HepG2 (cell line): ENCODE data around the gene QRICH2. TPM values are rescaled to one million over a fixed set of nuclear protein-coding genes. Genes with fewer than 3 reads are reported as not detected.
A peak's percentile ranks its signal among the peaks of the same experiment; 100 is the strongest.

Source experiments
- ARNT ChIP-seq: fragments of 450-650 bp; IDR thresholded peaks from 2 replicates; pipeline ENCODE4 v1.6.1; 2017
- ATF5 ChIP-seq: sonication (generic); formaldehyde crosslinking; IDR thresholded peaks from 2 replicates; pipeline ENCODE4 v1.4.0; 2020; ENCODE audit warnings: mild to moderate bottlenecking, low read depth, missing genetic modification reagents
- CENPT ChIP-seq: sonication (generic); formaldehyde crosslinking; IDR thresholded peaks from 2 replicates; pipeline ENCODE4 v1.8.0; 2022; ENCODE audit warnings: low read depth, mild to moderate bottlenecking, moderate library complexity, missing genetic modification reagents
- DNMT3B ChIP-seq: conservative IDR thresholded peaks from 2 replicates; pipeline ENCODE4 v1.6.1; 2016; ENCODE audit warnings: missing biosample characterization, control low read depth
- GPN1 ChIP-seq: sonication (generic); formaldehyde crosslinking; IDR thresholded peaks from 2 replicates; pipeline ENCODE4 v1.5.1; 2020; ENCODE audit warnings: missing genetic modification reagents, borderline replicate concordance
- GZF1 ChIP-seq: sonication (generic); formaldehyde crosslinking; IDR thresholded peaks from 2 replicates; pipeline ENCODE4 v1.5.1; 2020; ENCODE audit warnings: mild to moderate bottlenecking, missing genetic modification reagents
- MAFK ChIP-seq, 2 experiments: IDR thresholded peaks in 1 of 2; conservative IDR thresholded peaks in 1 of 2; 2 replicates each; pipeline ENCODE4 v1.6.1; 2011; ENCODE audit warnings: improper control_type of control experiment in 2 of 2, low read length in 2 of 2
- MED1 ChIP-seq: sonication (generic); formaldehyde crosslinking; IDR thresholded peaks from 2 replicates; pipeline ENCODE4 v1.4.0; 2020; ENCODE audit warnings: missing genetic modification reagents
- MTA3 ChIP-seq: sonication (generic); formaldehyde crosslinking; IDR thresholded peaks from 2 replicates; pipeline ENCODE4 v1.4.0; 2020; ENCODE audit warnings: missing genetic modification reagents
- PLRG1 ChIP-seq: fragments of 450-650 bp; conservative IDR thresholded peaks from 2 replicates; pipeline ENCODE4 v1.6.1; 2016
- PRDM10 ChIP-seq: sonication (generic); formaldehyde crosslinking; IDR thresholded peaks from 2 replicates; pipeline ENCODE4 v1.4.0; 2020; ENCODE audit warnings: low read depth, missing genetic modification reagents
- RBFOX2 ChIP-seq: fragments of 200-400 bp; formaldehyde crosslinking; IDR thresholded peaks from 2 replicates; pipeline ENCODE4 v1.6.1; 2017; ENCODE audit warnings: low read depth, mild to moderate bottlenecking, low read length
- RFXAP ChIP-seq: sonication (generic); formaldehyde crosslinking; IDR thresholded peaks from 2 replicates; pipeline ENCODE4 v1.4.0; 2020; ENCODE audit warnings: missing genetic modification reagents, borderline replicate concordance
- RNF2 ChIP-seq: fragments of 450-650 bp; conservative IDR thresholded peaks from 2 replicates; pipeline ENCODE4 v1.6.1; 2016; ENCODE audit warnings: low read depth
- SP4 ChIP-seq: sonication (generic); formaldehyde crosslinking; IDR thresholded peaks from 2 replicates; pipeline ENCODE4 v1.8.1; 2023; ENCODE audit warnings: mild to moderate bottlenecking, missing genetic modification reagents
- SP5 ChIP-seq: IDR thresholded peaks from 2 replicates; pipeline ENCODE4 v1.6.1; 2016; ENCODE audit warnings: low read depth, borderline replicate concordance
- SRY ChIP-seq: sonication (generic); formaldehyde crosslinking; IDR thresholded peaks from 2 replicates; pipeline ENCODE4 v1.8.0; 2022; ENCODE audit warnings: mild to moderate bottlenecking, missing genetic modification reagents
- TCF7L2 ChIP-seq: IDR thresholded peaks from 2 replicates; pipeline ENCODE4 v1.6.1; 2011; ENCODE audit warnings: mild to moderate bottlenecking, low read depth, low read length, moderate library complexity
- TEAD3 ChIP-seq: optimal IDR thresholded peaks from 2 replicates; pipeline ENCODE3; 2016; ENCODE audit warnings: borderline replicate concordance
- TFAP4 ChIP-seq: sonication (generic); IDR thresholded peaks from 2 replicates; pipeline ENCODE4 v1.6.1; 2016; ENCODE audit warnings: low read depth, borderline replicate concordance
- ZNF382 ChIP-seq: sonication (generic); formaldehyde crosslinking; IDR thresholded peaks from 2 replicates; pipeline ENCODE4 v1.5.0; 2020; ENCODE audit warnings: missing genetic modification reagents, mild to moderate bottlenecking, borderline replicate concordance
- ZNF431 ChIP-seq: sonication (generic); formaldehyde crosslinking; IDR thresholded peaks from 2 replicates; pipeline ENCODE4 v1.9.0; 2022; ENCODE audit warnings: missing genetic modification reagents, low read depth, mild to moderate bottlenecking, borderline replicate concordance
- ZNF451 ChIP-seq: sonication (generic); formaldehyde crosslinking; IDR thresholded peaks from 2 replicates; pipeline ENCODE4 v1.5.0; 2020; ENCODE audit warnings: mild to moderate bottlenecking, missing genetic modification reagents
- ZNF589 ChIP-seq: sonication (generic); formaldehyde crosslinking; conservative IDR thresholded peaks from 2 replicates; pipeline ENCODE4 v1.8.0; 2022; ENCODE audit warnings: mild to moderate bottlenecking, moderate library complexity, missing genetic modification reagents
- ZNF790 ChIP-seq: sonication (generic); formaldehyde crosslinking; IDR thresholded peaks from 2 replicates; pipeline ENCODE4 v1.8.0; 2022; ENCODE audit warnings: missing genetic modification reagents, mild to moderate bottlenecking, borderline replicate concordance
- polyA plus RNA-seq, 8 experiments: library from polyadenylated mRNA; depleted of rRNA in 3 of 8; stranded (reverse) in 7 of 8; unstranded in 1 of 8; fragments of >200 nt; fragmentation: Illumina TruSeq in 4 of 8; extraction: Trizol in 4 of 8; gene quantifications; 2 replicates each; pipeline versions ENCODE4 v1.2.1 to v1.2.3, GENCODE V29; 2011 to 2016; ENCODE audit warnings: low read depth in 4 of 8, missing spikeins in 1 of 8, mixed read lengths in 1 of 8; ENCODE audit not compliant: insufficient read depth in 1 of 8
- total RNA-seq, 5 experiments: library from RNA; depleted of rRNA; stranded (reverse); fragments of >200 nt; fragmentation: Illumina TruSeq; extraction: Trizol; gene quantifications; 2 replicates each; pipeline ENCODE4 v1.2.3, GENCODE V29; 2016; ENCODE audit warnings: low read depth in 1 of 5
- TF ChIP-seq, protein P1 (sequence below): sonication (generic); formaldehyde crosslinking; IDR thresholded peaks from 2 replicates; pipeline ENCODE4 v1.5.0; 2020; ENCODE audit warnings: missing genetic modification reagents, mild to moderate bottlenecking, borderline replicate concordance

The QRICH2 gene
- total and polyA plus RNA-seq, 2 of the 13 experiments (the other 11 are each of a cell fraction or from before 2014, with no cell fraction given), result 3.7 to 5.7 TPM

DNA sequence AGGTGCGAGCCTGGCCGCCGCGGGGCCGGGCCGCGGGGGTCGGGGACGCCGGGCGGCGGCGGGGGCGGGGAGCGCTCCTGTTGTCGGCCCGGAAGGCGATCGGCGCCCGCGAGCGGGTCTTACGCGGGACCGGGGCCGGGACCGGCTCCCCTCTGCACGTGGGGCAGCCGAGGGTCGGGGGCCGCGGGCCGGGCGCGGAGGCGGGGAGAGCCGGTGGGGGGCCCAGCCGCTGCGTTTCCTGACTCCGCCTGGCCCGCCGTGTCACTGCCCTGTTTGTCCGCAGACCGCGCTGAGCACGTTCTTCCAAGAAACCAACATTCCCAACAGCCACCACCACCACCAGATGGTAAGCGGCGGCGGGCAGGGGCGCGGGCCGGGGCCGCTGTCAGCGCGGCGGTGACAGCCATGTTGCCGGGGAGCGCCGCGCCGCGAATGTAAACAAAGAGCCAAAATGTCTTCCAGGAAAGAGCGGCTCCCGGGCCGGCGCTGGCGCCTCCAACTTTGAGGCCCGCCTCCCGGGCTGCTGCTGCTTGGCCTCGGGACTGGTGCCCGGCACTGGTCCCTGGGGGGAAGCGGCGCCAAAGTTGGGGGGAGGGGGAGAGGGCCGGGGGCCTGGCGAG is 42.3 kb downstream of the QRICH2 start (continued):
- no peak for TF ChIP-seq TFAP4
- no peak for TF ChIP-seq MAFK (conservative IDR thresholded peaks at IDR 0.05 in 1 of 2, IDR thresholded peaks at IDR 0.05 in 1 of 2; ENCODE audit: low read length in 2 of 2)
- TF ChIP-seq, protein P1, sequence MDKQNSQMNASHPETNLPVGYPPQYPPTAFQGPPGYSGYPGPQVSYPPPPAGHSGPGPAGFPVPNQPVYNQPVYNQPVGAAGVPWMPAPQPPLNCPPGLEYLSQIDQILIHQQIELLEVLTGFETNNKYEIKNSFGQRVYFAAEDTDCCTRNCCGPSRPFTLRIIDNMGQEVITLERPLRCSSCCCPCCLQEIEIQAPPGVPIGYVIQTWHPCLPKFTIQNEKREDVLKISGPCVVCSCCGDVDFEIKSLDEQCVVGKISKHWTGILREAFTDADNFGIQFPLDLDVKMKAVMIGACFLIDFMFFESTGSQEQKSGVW (CRISPR knock-in tag), result no peak
- no peak for TF ChIP-seq PLRG1
- no peak for TF ChIP-seq TEAD3 (CRISPR knock-in tag)
- no peak for TF ChIP-seq SP5 (CRISPR knock-in tag)
- TF ChIP-seq MED1 (CRISPR knock-in tag), result no peak
- TF ChIP-seq ZNF431 (CRISPR knock-in tag), result no peak
- no peak for TF ChIP-seq ZNF589 (CRISPR knock-in tag)
- TF ChIP-seq PRDM10 (CRISPR knock-in tag), result no peak
- no peak for TF ChIP-seq MTA3
- no peak for TF ChIP-seq TCF7L2
- no peak for TF ChIP-seq ATF5 (CRISPR knock-in tag)
- no peak for TF ChIP-seq GZF1
- peak; percentile 32; the same call in 1 of the 2 replicates for TF ChIP-seq RFXAP (CRISPR knock-in tag)
- TF ChIP-seq ZNF451, result 0 out of 2 replicates have a peak, but pooled peaks have one; percentile 25
- no peak for TF ChIP-seq ZNF790 (CRISPR knock-in tag)
- TF ChIP-seq ARNT, result no peak
- no peak for TF ChIP-seq SP4 (CRISPR knock-in tag)
- no peak for TF ChIP-seq RNF2
- no peak for TF ChIP-seq ZNF382 (CRISPR knock-in tag)
- TF ChIP-seq GPN1 (CRISPR knock-in tag), result no peak
- no peak for TF ChIP-seq CENPT (CRISPR knock-in tag)
- TF ChIP-seq SRY (CRISPR knock-in tag), result 0 out of 2 replicates have a peak, but pooled peaks have one; percentile 31
- TF ChIP-seq DNMT3B, result no peak
- TF ChIP-seq RBFOX2, result peak; percentile 78
